ENCODE measurements around the gene NKX6-2.
"Not testable (repeated sequence)": the region's sequence is repeated elsewhere in the genome, so short reads cannot be mapped to it uniquely, and the experiment has no call there.

The NKX6-2 gene

DNA sequence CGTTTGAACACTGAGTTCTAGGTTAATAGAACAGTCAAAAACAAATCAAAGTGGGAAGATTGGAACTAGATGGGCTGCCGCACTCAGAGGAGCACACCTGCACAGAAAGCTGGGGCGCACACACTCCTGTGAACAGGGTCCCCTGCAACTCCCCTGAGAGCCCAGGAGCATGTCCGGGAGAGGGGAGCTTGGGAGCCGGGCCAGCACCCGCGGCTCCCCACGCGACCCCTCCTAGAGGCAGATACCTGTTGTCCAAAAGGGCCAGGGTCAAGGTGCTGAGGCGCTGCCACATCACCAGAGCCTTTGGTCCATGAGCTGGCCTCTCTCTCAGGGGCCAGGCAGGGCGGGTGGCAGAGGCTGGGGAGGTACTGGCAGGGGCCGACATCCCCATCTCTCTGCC is 5.6 kb downstream of the NKX6-2 start:
- no peak for DNase-seq (ENCODE audit: low read depth in 2 of 2)

DNA sequence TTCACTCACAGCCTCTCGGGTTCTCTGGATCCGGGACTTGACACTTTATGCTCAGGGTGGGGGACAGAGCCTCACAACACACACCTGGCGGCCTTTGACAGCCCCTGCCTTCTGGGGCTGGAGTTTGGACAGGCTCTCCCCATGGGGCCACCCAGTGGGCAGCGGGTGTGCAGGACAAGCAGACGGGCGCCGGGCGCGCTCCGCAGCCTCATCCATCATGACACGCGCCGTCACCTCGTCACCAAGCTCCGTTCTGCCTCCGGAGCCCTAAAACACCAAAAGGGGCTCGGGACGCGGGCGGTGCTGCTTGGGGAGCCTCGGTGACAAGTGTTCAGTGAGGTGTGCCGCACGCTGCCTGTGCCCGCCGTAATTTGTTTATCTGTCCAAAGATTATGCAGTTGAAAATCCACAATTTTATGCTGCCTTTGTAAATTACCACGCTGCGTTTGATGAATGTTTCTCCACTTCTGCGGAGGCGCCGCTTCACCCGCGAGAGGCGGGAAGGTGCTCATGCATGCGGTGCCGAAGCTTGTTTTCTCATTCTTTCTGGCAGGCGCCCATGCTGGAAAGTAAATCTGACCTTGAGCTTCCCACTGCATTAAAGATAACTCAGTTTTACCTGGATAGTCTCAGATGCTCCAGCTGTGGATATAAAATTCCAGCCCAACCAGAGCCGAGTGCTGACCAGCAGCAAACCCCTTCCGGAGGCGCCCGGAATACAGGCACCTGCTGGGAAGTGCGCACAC is 6.2 kb downstream of the NKX6-2 start:
- DNase-seq (ENCODE audit: low read depth in 2 of 2) = no peak

DNA sequence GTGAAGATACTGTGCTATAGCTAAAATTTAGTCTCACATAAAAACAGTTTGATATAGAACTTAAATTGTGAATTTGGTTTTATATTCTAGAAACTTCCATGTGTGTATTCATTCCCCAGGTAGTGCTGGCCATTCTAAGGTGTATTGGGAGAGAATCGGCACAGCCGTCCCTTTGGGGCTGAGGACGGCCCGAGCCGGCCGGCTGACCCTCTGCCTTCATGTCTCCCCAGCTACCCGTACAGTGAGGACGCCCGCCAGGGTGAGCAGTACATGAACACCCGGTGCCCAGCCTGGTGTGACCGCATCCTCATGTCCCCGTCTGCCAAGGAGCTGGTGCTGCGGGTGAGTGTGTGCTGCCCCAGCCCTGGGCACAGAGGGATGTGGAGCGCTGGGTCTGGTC is 8.5 kb downstream of the NKX6-2 start:
- DNase-seq (ENCODE audit: low read depth in 2 of 2) = no peak

DNA sequence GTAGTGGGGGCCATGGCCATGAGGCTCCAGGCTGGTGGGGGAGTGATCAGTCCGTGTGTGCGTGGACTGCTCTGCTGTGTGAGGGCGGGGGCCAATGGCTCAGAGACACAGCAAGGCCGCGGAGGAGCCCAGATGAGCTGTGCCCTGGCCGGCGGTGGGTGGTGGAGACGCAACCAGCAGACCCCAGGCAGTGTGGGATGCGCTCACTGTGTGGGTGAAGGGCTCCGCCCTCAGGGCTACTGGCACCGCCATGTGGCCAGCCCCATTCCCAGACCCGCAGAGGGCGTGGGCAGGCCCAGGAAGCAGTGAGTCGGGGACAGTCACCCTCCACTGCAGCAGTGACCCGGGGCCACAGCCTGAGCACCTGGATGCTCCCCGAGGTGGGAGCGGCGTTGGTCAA is 9.1 kb downstream of the NKX6-2 start:
- DNase-seq (ENCODE audit: low read depth in 2 of 2) = no peak

DNA sequence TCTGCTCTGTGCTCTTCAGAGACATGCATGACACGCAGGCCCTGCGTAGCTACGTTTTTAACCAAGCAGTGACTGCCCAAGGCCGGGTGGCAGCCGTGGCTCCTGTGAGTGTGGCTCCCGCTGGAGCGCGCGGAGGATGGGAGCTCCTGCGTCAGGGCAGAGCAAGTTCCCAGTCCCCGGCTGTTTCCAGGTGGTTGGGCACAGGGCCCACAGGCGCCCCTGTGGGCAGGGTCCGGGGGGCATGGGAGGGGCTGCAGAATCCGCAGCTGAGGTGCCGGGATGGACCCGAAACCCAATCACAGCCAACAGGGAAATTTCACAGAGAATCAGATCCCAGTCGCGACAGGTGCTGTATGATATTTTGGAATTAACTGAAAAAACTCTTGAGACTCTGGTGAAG is 9.8 kb downstream of the NKX6-2 start:
- DNase-seq (ENCODE audit: low read depth in 2 of 2) = no peak

DNA sequence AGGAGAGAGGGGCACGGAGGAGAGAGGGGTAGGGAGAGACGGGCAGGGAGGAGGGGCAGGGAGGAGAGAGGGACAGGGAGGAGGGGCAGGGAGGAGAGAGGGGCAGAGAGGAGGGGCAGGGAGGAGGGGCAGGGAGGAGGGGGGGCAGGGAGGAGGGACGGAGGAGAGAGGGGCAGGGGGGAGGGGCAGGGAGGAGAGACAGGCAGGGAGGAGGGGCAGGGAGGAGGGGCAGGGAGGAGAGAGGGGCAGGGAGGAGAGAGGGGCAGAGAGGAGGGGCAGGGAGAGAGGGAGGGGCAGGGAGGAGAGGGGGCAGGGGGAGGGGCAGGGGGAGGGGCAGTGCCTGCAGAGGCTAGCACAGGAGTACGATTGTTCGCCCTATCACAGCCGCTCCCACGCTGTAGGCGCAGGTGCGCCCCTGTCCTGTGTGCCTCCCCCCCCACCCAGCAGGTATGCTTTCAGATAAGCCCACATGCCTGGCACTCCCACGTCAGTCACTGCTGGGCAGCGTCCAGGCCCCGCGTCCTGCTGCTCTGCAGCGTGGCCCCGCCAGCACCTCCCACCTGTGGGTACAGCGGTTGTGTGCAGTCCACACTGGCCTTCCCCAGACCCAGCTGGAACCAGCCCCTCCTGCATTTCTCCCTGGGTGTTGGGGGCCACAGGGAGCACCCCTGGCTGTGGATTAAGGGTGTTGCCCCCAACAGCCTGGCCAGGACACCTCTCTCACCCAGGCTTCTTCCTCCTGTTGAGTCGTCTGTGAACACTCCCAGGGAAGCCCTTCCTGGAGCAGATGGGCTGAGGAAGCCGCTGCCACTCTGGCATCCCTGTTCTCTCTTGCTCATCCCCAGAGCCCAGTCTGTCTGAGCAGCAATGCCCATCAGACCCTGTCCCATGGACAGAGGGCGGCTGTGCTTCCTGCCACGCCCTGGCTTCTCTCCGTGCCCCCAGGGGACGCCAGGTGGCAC is 10.8 kb downstream of the NKX6-2 start:
- DNase-seq (ENCODE audit: low read depth in 2 of 2) = peak; percentile 91 to 93

DNA sequence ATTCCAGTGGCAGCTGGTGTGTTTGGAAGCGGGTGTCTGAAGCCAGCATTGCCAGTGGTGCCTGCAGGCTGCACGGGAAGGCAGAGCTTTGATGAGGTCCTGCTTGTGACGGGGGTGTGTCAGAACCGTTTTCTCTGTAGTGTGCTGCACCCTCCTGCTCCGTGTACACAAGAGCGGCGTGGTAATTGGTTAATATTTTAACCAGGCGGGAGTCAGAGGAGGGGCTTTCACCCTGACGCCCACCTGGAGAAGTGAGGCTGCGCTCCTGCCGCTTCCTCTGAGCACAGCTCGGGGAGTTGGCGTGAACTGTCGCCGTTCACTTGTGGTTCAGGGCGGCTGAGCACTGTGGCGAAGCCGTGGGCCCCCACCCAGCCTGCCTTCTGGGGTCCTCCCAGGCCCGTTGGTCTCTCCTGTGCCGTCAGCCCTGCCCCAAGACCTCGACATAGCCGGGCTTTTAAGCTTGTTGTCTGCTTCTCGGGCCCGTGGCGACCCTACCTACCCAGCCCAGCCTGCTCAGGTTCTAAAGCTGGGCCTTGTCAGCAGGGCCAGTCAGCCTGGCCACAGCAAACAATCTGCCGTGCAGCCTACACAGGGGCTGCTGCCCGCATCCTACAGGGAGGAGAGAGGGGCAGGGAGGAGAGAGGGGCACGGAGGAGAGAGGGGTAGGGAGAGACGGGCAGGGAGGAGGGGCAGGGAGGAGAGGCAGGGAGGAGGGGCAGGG is 11.6 kb downstream of the NKX6-2 start:
- peak in 1 of 2 experiments; percentile 28 for DNase-seq (ENCODE audit: low read depth in 2 of 2)

DNA sequence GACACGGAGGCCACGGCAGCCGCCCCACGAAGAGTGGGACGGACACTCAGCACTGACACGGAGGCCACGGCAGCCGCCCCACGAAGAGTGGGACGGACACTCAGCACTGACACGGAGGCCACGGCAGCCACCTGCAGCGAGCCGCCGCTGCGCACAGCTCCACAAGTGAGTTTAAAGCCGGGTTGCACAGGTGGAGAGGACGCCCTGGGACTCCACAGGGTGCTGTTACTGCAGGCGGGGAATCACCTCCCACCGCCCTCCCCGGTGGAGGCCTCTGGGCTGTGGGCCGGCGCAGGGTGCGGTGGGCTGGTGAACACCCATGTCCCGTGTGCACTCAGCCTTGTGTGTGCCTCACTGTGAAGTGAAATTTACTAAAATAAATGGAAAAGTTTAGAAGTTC is 13.1 kb downstream of the NKX6-2 start:
- not testable (repeated sequence) for DNase-seq (ENCODE audit: low read depth in 2 of 2)

DNA sequence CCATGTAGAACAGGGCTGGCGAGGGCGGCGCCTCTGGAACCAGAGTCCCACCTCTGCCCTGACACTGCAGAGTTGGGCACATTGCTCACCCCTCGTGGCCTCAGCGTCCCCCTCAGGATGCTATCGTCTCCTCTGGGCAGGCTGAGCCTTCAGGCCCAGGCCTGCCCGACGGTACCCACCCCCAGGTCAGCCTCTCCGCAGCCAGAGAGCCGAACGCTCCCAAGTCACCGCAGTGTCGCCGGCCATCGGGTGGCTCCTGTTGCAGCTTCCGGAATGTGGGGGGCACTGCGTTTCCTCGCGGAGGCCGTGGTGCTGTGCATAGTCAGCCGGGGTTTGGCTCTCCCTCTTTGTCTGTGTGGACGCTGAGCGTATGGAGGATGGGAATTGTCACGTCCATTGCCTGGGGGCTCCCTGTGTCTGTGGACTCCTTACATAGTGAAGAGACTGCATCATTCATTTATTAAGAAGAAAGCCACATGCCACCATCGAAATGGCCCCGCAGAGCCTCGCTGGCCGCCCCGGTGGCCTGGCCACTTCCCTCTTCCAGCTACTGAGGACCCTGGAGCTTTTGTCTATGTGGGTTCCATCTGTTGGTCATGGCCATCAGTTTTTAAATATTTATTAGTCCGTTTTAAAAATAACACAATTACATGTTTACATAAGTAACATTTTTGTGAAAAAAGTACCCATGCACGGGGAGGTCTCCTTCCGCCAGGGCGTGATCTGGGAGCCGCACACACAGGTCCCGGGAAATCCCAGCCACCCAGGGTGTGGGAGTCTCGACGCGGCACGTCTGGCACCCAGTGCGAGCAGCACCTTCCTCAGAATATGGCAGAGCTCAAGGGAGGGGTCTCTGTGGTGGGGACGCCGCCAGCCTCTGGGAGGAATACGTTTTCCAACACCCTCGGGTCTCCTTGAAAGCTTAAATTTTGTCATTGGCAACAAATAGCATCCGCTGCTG is 15.6 kb downstream of the NKX6-2 start:
- no peak for DNase-seq (ENCODE audit: low read depth in 2 of 2)

DNA sequence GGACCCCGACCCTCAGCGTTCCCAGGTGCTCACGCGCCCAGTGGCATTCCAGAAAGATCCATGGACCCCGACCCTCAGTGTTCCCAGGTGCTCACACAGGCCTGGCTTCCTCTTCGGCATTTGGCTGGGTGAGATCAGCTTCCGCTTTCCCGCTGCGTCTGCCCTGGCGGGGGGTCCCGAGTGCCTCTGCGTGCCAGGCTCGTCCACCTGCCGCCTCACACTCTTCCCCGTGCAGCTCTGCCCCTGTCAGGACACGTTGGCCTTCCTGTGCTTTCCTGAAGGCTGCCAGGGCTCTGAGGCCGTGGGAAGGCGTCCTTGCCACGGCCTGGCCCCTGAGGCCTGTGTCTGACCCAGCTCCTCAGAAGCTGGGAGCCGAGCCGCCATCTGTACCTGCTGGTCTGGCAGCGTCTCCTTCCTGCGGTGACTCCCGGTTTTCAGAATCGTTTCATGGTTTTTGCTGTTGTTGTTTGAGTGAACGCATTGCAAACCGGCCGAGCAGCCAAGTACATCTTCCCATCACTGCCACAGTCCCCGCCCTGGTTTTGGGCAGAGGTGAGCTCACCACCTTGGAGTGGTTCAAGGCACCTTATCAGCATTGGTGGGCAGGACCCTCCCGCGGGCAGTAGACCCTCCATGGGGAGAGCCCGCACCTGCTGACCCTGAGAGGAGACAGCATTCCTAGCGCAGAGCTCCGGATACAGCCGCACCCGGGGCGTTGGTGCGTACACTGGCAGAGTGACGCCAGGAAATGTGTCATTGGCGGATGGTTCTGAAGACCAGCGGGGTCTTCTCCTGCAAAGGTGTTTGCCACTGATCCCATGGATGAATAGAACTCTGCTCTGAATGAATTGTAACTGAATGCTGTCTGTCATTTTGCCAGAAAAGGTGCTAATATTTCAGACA is 17.4 kb downstream of the NKX6-2 start:
- DNase-seq (ENCODE audit: low read depth in 2 of 2) = no peak

DNA sequence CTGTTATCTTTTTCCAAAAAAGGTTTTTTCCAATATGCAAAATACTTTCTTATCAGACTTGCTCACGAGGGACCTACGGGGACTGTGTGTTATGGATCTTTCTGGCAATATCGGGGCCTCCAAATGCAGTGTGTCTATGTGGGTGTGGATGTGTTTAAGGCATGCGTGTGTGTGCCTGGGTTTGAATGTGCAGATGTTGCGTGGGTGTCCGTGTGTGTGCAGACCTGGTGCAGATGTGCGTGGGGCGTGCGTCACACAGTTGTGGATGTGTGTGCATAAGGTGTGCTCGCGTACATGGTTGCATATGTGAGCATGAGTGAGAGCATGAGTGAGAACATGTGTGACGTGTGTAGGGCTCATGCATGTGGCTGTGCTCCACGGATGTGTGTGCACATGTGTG is 19.7 kb downstream of the NKX6-2 start:
- DNase-seq (ENCODE audit: low read depth in 2 of 2) = no peak

DNA sequence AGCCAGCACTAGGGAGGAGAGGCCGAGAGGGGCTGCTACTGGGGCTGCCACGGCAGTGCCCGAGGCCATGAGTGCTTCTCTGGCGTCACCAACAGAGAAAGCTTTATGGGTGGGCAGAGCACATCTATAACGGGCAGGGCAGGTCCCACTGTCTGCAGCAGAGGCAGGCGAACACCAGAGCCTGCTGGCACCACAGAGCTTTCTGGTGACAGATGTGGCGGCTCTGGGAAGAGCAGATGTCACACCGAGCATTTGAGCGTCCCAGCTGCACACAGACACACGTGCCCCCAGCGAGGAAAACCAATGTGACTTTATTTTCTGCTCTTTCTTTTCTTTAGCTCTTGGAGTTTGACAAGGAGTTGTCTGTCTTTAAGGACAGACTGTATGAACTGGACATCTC is 20.5 kb downstream of the NKX6-2 start:
- no peak for DNase-seq (ENCODE audit: low read depth in 2 of 2)

DNA sequence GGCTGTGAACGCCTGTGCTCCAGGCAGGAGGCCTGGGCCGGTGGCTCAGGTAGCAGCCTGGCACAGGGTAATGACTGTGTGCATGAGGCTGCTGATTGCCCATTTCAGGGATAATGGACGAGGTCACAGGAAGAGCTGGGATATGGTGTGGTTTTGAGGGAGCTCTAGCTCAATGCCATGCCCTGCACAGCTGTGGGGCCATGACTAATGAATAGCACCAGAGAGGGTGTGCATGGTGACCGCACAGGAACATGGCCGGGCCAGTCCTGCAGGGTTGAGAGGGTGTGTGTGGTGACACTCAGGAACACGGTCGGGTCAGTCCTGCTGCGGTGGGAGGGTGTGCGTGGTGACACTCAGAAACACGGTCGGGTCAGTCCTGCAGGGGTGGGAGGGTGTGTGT is 21.8 kb downstream of the NKX6-2 start:
- no peak for DNase-seq (ENCODE audit: low read depth in 2 of 2)

DNA sequence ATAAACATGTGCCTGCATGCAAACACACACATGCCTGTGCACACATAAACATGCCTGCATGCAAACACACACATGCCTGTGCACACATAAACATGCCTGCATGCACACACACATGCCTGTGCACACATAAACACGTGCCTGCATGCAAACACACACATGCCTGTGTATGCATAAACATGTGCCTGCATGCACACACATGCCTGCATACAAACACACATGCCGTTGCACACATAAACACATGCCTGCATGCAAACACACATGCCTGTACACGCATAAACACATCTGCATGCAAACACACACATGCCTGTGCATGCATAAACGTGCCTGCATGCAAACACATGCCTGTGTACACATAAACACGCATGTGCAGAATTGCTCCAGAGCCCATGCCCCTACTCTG is 22.4 kb downstream of the NKX6-2 start:
- DNase-seq (ENCODE audit: low read depth in 2 of 2) = no peak

DNA sequence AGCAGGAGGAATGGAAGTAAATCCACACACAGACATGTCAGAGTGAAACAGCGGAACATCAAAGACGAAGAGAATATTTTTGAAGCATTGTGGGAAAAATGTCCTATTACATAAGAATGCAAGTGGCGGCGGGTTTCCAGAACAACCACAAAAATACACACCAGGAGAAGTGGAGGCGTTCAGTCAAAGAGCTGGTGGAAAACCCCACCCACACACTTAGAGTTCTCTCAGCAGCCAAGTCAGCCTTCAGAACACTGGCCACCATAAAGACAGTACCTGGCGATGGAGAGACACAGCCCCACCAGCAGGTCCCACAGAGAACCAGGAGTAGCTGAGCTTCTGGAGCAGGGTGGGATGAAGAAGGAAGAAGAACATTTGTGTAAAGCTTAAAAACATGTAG is 23.7 kb downstream of the NKX6-2 start:
- no peak for DNase-seq (ENCODE audit: low read depth in 2 of 2)

DNA sequence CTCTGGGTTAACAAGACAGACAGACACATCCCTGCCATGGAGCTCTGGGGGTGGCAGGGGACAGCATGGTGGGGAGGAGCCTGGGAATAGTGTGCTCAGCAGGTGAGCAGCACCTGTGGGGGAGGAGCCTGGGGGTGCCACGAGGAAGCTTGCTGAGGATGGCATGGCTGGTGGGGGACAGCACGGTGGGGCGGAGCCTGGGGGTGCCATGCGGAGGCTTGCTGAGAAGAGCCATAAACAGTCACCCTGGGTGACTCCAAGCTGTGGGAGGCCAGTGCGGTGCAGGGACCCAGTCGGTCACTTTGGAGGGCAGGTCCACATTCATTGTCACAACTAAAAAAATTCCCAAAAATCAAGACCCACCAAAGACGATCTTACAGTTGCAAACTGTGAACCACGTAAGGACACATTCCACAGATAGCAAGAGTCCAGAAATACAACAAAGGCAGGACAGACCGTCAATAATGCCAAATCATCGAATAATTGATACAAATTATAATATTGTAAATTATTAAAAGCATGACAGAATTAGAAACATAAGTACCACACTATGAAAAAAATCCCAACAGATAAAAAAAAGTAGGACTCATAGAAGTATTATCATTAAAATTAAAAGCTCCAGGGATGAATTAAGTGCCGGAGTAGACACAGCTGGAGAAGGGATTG is 24.4 kb downstream of the NKX6-2 start:
- DNase-seq (ENCODE audit: low read depth in 2 of 2) = no peak

DNA sequence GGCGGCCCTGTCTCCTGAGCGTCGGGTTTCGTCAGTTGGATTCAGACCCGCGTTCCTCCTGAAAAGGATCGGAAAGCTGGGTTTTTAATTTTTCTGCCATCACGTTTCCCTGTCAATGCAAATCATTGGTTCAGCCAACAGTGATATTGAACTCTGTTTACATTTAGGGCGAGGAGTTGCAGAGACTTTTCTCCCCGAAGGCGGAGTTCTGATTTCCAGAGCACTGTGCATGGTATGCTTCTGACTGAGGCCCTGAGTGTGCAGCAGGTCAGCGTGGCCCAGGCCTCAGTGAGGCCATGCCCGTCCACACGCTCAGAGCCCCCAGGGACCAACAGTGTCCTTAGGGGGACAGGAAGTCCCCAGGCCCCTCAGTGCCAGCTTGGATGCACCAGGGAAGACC is 27.1 kb downstream of the NKX6-2 start:
- DNase-seq (ENCODE audit: low read depth in 2 of 2) = no peak

DNA sequence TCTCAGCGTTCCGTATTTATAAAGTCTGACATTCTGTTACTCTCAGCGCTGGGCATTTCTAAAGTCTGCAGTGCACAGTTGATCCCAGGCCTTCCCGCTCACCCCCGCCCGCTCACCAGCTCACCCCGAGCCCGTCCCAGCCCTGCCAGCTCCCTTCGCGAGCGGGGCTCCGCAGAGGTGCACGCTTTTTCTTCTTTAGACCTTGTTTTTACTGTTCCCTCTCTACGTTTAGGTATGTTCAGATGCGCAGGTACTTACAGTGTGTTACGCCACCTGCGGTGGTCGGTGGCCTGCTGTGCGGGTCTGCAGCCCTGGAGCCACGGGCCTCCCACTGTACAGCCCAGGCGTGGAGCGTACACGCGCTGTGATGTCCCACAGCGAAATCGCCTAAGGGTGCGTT is 28.8 kb downstream of the NKX6-2 start:
- no peak for DNase-seq (ENCODE audit: low read depth in 2 of 2)

DNA sequence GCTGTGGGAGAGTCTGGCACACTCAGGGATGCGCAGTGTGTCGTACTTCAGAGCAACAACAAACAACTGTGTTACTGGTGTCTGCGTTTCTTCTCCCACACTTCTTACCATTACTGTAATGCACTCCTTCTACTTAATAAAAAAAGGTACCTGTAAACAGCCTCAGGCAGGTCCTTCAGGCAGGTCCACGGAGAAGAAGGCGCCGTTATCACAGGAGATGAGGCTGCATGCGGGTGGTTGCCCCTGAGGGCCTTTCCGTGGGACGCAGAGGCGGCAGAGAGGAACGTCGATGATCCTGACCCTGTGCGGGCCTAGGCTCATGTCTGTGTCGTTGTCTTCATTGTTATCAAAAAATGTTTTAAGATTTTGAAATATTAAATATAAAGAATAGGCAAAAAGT is 29.4 kb downstream of the NKX6-2 start:
- no peak for DNase-seq (ENCODE audit: low read depth in 2 of 2)

All from fibroblast of skin of left quadriceps (primary cell).